ENCODE results near the gene ZNF275.

GRCh38 chrX:153303276-153304262, 30.4 kb upstream of the ZNF275 start:
- TF ChIP-seq GATA3 (IDR thresholded peaks at IDR 0.05; ENCODE audit: low read depth, low read length) = no peak
- TF ChIP-seq GATA2 (IDR thresholded peaks at IDR 0.05; ENCODE audit: low read depth, low read length) = no peak

Measured in SH-SY5Y (cell line).